Measurements from ENCODE around the gene ATL1. TPM values are rescaled to one million over a fixed set of nuclear protein-coding genes. Genes with fewer than 3 reads are reported as not detected.
"Not testable (repeated sequence)": the region's sequence is repeated elsewhere in the genome, so short reads cannot be mapped to it uniquely, and the experiment has no call there.

The ATL1 gene
- total RNA-seq, 1 donor from 2014 or later: 4.2 TPM

DNA sequence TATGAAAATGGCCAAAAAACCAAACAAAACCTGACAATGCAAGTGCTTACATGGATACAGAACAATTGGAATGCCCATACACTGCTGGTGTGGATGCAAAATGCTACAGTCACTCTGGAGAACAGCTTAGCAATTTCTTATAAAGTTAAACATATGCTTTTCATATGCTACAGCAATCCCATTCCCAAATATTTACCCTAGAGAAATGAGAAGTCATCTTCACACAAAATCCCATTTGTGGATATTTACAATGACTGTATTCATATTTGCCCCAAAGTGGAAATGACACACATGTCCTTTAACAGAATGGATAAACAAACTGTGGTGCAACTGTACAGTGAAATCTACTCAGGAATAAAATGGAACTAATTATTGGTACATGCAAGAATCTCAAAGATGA lies 87.8 kb downstream of the ATL1 start:
- TF ChIP-seq, protein P1, sequence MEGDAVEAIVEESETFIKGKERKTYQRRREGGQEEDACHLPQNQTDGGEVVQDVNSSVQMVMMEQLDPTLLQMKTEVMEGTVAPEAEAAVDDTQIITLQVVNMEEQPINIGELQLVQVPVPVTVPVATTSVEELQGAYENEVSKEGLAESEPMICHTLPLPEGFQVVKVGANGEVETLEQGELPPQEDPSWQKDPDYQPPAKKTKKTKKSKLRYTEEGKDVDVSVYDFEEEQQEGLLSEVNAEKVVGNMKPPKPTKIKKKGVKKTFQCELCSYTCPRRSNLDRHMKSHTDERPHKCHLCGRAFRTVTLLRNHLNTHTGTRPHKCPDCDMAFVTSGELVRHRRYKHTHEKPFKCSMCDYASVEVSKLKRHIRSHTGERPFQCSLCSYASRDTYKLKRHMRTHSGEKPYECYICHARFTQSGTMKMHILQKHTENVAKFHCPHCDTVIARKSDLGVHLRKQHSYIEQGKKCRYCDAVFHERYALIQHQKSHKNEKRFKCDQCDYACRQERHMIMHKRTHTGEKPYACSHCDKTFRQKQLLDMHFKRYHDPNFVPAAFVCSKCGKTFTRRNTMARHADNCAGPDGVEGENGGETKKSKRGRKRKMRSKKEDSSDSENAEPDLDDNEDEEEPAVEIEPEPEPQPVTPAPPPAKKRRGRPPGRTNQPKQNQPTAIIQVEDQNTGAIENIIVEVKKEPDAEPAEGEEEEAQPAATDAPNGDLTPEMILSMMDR (IDR thresholded peaks at IDR 0.05; ENCODE audit: insufficient read depth, low read length, poor library complexity, severe bottlenecking): no peak
- no peak for DNase-seq (ENCODE audit: low read depth)
- Histone ChIP-seq H3K4me3 (ENCODE audit: low read depth, low read length) (no peak overlapping the region), H3K27me3 (ENCODE audit: control insufficient read depth, insufficient read depth, low read length) (no peaks in the 10 kb centered on the region), H3K36me3 (ENCODE audit: control insufficient read depth, insufficient read depth, low read length) (no peaks in the 10 kb centered on the region)

DNA sequence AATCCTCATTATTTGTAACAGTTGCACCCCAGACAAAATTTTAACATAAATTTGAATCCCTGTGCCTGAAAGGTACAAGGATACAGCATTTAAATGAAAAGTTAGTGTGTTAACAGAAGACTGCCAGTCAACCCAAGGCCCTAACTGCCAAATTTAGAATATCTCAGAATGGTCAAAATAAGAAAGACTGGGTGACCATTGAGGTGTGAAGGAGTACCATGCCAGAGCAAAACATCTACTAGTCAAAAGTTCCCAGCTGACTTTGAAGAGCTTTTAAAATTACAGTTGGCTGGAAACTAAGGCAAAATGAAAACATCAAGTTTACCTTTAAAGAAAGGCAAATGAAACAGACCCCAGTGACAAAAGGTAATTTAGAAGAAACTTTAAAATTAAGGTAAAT lies 89.7 kb downstream of the ATL1 start:
- TF ChIP-seq, protein P1 (IDR thresholded peaks at IDR 0.05; ENCODE audit: insufficient read depth, low read length, poor library complexity, severe bottlenecking): no peak
- H3K36me3 ChIP-seq (ENCODE audit: control insufficient read depth, insufficient read depth, low read length): no peaks in the 10 kb centered on the region
- H3K4me3 ChIP-seq (ENCODE audit: low read depth, low read length): no peak overlapping the region
- DNase-seq (ENCODE audit: low read depth): no peak
- H3K27me3 ChIP-seq (ENCODE audit: control insufficient read depth, insufficient read depth, low read length): no peaks in the 10 kb centered on the region

DNA sequence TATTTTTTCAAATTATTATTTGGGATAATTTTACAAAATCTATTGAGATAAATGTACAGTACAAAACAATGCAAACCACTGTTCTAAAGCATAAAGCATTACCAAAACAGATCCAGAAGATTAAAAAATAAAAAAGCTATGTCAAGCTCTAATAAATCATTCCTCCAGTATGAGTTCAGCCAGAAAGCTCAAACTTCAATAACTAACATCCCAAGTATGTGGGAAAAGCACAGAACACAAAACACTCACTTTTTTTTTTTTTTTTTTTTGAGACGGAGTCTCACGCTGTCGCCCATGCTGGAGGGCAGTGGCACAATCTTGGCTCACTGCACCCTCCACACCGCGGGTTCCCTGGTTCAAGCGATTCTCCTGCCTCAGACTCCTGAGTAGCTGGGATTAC lies 96.8 kb downstream of the ATL1 start:
- TF ChIP-seq, protein P1 (IDR thresholded peaks at IDR 0.05; ENCODE audit: insufficient read depth, low read length, poor library complexity, severe bottlenecking): no peak
- H3K27me3 ChIP-seq (ENCODE audit: control insufficient read depth, insufficient read depth, low read length): no peaks in the 10 kb centered on the region
- no peak for DNase-seq (ENCODE audit: low read depth)
- H3K36me3 ChIP-seq (ENCODE audit: control insufficient read depth, insufficient read depth, low read length): peaks cover 1% of the 10 kb centered on the region
- no peak overlapping the region for H3K4me3 ChIP-seq (ENCODE audit: low read depth, low read length)

DNA sequence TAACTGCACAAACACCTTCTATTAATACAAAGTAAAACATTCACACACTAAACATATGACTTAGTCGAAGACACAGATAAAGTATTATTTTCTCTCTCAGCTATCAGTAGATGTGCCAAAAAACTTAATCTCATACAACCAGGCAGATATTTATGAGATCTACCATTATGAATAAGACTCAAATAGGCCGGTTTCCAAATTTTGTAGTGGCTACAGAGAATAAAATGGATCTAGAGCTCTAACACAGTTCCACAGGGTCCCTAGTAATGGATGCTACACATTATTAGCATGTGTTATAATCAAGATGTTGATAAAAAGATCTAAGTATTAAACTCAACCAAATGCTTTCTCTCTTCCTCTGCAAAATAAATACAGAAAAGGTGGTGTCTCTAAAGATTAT lies 97.8 kb downstream of the ATL1 start:
- Histone ChIP-seq H3K4me3 (ENCODE audit: low read depth, low read length) (no peak overlapping the region), H3K36me3 (ENCODE audit: control insufficient read depth, insufficient read depth, low read length) (peaks cover 1% of the 10 kb centered on the region), H3K27me3 (ENCODE audit: control insufficient read depth, insufficient read depth, low read length) (no peaks in the 10 kb centered on the region)
- DNase-seq (ENCODE audit: low read depth): no peak
- TF ChIP-seq, protein P1 (IDR thresholded peaks at IDR 0.05; ENCODE audit: insufficient read depth, low read length, poor library complexity, severe bottlenecking): no peak

DNA sequence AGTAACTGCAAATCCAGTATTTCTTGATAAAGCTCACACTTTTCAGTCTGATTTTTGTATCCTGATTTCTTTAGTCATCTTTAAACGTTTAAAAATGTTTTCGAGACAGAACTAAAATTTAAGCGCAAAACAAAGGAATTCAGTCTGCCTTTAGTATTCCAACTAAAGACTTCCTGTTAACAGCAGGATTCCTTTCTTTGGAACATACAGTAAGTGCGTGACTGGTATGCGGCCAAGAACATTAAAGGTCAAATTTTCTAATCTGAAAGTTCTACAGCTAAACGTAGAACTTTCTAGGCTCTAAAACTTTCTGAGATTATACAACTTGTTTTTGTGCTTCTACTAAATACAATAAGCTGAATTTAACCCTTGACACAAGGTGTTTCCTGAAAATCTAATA lies 98.3 kb downstream of the ATL1 start:
- H3K36me3 ChIP-seq (ENCODE audit: control insufficient read depth, insufficient read depth, low read length): peaks cover 1% of the 10 kb centered on the region
- H3K4me3 ChIP-seq (ENCODE audit: low read depth, low read length): no peak overlapping the region
- TF ChIP-seq, protein P1 (IDR thresholded peaks at IDR 0.05; ENCODE audit: insufficient read depth, low read length, poor library complexity, severe bottlenecking): no peak
- no peaks in the 10 kb centered on the region for H3K27me3 ChIP-seq (ENCODE audit: control insufficient read depth, insufficient read depth, low read length)
- no peak for DNase-seq (ENCODE audit: low read depth)

DNA sequence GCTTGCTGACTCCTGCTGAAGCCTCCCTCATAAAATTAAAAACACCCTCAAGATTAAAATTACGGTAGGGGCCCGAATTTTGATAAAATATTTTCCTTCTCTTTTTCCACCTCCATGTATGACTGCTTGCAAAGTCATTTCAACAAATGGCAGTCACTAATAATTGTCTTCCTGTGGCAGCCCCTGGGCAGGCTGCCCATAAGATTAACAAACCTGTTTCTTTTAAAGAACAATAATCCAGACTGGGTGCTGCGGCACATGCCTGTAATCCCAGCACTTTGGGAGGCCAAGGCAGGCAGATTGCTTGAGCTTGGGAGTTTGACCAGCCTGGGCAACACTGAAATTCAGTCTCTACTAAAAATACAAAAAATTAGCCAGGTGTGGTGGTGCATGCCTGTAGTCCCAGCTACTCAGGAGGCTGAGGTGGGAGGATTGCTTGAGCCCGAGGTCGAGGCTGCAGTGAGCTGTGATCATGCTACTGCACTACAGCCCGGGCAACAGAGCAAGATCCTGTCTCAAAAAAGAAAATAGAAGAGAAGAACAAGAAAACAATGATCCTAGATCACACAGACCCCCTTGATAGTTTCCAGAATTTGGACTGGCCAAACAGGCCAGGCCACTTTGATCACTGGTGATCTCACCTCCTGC lies 99.5 kb downstream of the ATL1 start:
- H3K27me3 ChIP-seq (ENCODE audit: control insufficient read depth, insufficient read depth, low read length): no peaks in the 10 kb centered on the region
- no peak for DNase-seq (ENCODE audit: low read depth)
- TF ChIP-seq, protein P1 (IDR thresholded peaks at IDR 0.05; ENCODE audit: insufficient read depth, low read length, poor library complexity, severe bottlenecking): no peak
- H3K36me3 ChIP-seq (ENCODE audit: control insufficient read depth, insufficient read depth, low read length): peaks cover 1% of the 10 kb centered on the region
- H3K4me3 ChIP-seq (ENCODE audit: low read depth, low read length): no peak overlapping the region

DNA sequence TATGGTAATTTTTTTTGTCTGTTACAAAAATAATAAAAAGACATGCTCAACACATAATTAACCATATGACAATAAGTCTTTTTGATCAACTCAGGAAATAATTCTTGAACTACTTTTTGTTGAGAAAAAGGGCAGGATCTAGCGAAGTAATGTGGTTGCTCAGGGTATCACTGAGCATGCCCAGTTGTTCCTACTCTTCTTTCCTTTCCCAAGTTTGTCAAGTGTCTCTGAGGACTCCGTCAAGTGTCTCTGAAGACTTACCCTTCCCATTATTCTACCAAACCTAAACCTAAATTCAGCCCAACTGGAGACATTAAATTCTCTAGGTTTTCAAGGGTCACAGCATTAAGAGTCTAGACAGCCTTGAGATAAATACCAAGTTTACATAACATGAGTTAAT lies 104.6 kb downstream of the ATL1 start:
- not testable (repeated sequence) for H3K4me3 ChIP-seq (ENCODE audit: low read depth, low read length); H3K27me3 ChIP-seq (ENCODE audit: control insufficient read depth, insufficient read depth, low read length); H3K36me3 ChIP-seq (ENCODE audit: control insufficient read depth, insufficient read depth, low read length); DNase-seq (ENCODE audit: low read depth)

DNA sequence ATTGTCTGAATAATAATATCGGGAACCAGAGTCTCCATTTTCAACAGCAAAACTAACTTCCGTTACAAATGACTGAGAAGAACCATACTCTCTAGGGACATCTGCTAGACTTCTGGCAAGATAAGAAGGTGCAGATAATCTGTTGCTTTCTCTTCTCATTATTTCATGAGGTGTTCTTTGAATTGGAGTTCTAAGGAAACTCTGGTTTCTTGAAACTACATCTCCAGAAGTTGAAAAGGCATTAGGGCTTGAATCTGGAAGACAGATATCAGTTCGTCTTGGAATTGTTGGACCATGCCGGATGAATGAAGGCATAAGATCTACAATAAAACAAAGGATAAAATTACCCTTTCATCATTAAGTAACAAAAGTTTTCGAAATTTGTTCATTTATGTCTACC lies 105.4 kb downstream of the ATL1 start:
- not testable (repeated sequence) for H3K27me3 ChIP-seq (ENCODE audit: control insufficient read depth, insufficient read depth, low read length); DNase-seq (ENCODE audit: low read depth); H3K36me3 ChIP-seq (ENCODE audit: control insufficient read depth, insufficient read depth, low read length); H3K4me3 ChIP-seq (ENCODE audit: low read depth, low read length)
